RWPE1 (cell line): ENCODE data around the gene WARS2.

Source experiments
- CTCF ChIA-PET: fragments of 350-600 bp; sonication (Branson Sonifier 250); formaldehyde crosslinking; extraction: SDS; loops from one replicate; lab custom pipeline; 2021; lab: Yijun Ruan, JAX
- POLR2A ChIA-PET: fragments of 400-600 bp; formaldehyde crosslinking; extraction: SDS; loops from one replicate; lab custom pipeline; 2020; ENCODE audit warnings: antibody characterized with exemption; ENCODE audit not compliant: low non-redundant PET; lab: Yijun Ruan, JAX
- DNase-seq: peaks from one replicate; pipeline ENCODE4 v3.0.0; 2012; ENCODE audit warnings: low spot score
- H3K27ac ChIP-seq: fragments of 450-650 bp; 2 replicates; pipeline ENCODE4 v1.5.1; 2017
- CTCF ChIP-seq: fragments of 450-650 bp; conservative IDR thresholded peaks from 2 replicates; pipeline ENCODE4 v1.5.1; 2017; ENCODE audit warnings: low read depth, mild to moderate bottlenecking

Gene WARS2

DNA sequence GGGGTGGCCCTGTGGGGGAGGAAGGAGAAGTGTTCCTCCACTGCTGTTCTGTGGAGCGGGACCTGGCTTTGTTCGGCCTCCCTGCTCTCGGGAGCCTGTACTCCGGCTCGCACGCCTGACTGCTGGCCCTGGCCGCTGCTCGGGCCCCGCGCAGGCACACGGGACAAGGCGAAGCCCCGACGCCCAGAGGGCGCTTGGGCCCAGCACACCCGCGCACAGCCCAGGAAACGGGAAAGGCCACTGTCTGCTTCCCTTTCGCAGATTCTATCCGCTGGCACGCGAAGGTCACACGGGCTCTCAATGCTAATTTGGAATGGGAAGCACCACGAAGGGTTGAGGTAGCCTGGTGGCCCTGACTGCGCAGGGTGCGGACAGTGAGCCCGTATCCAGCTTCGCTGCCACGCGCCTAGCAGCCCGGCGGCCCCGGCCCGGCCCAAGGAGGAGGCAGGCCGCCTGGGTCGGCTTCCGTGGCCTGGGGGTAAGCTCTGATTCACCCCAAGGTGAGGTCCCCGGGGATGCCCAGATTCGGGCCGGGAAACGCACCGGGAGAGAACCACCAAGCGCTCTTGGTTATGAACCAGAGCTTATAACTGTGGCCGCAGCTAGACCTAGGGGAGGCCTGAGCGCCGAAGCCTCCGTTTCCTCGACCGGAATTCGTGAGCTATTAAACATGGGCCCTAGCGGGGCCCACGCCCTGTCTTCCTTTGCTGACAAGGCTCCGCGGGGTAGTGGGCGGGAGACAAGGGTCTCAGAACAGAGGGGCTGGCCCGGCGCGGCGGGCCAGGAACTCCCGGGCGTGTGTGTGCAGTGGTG, 132.6 kb downstream of the WARS2 start:
- CTCF ChIA-PET = interaction anchor here (0.6 to 2.1 kb wide), 10 partner anchors 11 to 854 kb away, joined by 3 to 9 read pairs (median 4); no protein-coding TSS in a partner anchor
- H3K27ac ChIP-seq = no peak overlapping the region
- TF ChIP-seq CTCF = no peak
- POLR2A ChIA-PET = interaction anchor here (0.7 kb wide), 1 partner anchor 593 kb away, joined by 8 read pairs; no protein-coding TSS in a partner anchor
- DNase-seq = no peak

DNA sequence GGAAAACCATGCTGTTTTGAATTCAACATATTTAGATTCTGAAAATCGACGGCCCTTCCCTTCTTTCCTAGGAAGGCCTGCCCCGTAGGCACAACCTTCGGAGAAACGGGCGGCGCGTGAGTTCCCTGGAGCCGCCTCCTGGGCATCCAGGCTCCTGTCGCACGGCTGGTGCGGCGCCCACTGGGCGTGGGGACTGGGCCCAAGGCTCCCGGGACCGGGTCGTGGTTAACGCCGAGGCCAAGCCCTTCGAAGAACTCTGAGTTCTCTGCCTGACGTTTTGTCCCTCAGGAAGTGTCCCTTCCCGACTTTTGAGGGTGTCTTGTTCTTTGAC, 133.1 kb downstream of the WARS2 start:
- ChIA-PET CTCF (no interaction called here), POLR2A (no interaction called here)
- no peak for DNase-seq
- no peak overlapping the region for H3K27ac ChIP-seq
- no peak for TF ChIP-seq CTCF

- no peak for TF ChIP-seq CTCF
- CTCF ChIA-PET = interaction anchor here (0.8 kb wide), 1 partner anchor 929 kb away, joined by 4 read pairs; no protein-coding TSS in a partner anchor
- no peak for DNase-seq
- POLR2A ChIA-PET = no interaction called here
- no peak overlapping the region for H3K27ac ChIP-seq
Observed at GRCh38 chr1:119006406-119007279, 133.8 kb downstream of the WARS2 start.

GRCh38 chr1:119005724-119006405, 134.6 kb downstream of the WARS2 start:
- ChIA-PET POLR2A (no interaction called here), CTCF (interaction anchor here (0.8 kb wide), 1 partner anchor 928 kb away, joined by 4 read pairs; no protein-coding TSS in a partner anchor)

GRCh38 chr1:119004781-119005180, 135.7 kb downstream of the WARS2 start:
- POLR2A ChIA-PET = no interaction called here
- DNase-seq = no peak
- no peak overlapping the region for H3K27ac ChIP-seq
- CTCF ChIA-PET = no interaction called here
- TF ChIP-seq CTCF = no peak

More at GRCh38 chr1:119005724-119006405, 134.6 kb downstream of the WARS2 start:
- H3K27ac ChIP-seq = no peak overlapping the region
- no peak for TF ChIP-seq CTCF
- DNase-seq = no peak

DNA sequence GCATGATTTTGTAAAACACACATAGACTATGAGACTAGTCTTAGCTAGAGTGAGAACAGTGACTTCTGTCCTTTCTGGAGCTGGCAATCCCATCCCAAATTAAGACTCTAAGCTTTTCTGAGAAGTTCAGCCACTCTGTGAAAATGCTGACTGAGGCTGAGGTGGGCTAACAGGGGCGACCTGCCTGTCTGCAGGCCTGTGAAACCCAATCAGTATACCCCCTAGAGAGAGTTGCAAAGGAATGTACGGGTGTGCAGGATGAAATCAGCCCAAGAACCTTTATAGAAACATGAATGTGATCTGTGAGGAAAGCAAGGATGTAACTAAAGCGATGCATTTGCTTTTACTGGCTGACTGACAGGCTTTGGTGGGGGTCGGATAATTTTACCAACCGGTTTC, 136.3 kb downstream of the WARS2 start:
- TF ChIP-seq CTCF = no peak
- no peak for DNase-seq
- ChIA-PET CTCF (no interaction called here), POLR2A (no interaction called here)
- H3K27ac ChIP-seq = no peak overlapping the region
